ENCODE data around the gene PKN3. TPM values are rescaled to one million over a fixed set of nuclear protein-coding genes. Genes with fewer than 3 reads are reported as not detected.
A peak's percentile ranks its signal among the peaks of the same experiment; 100 is the strongest.

The PKN3 gene
- total RNA-seq, 1 donor from 2014 or later = 4.4 TPM

GRCh38 chr9:128669786-128670185 lies 32.5 kb upstream of the PKN3 start:
- Histone ChIP-seq H3K9me3 (ENCODE audit: low read depth) (no peaks in the 10 kb centered on the region), H3K36me3 (no peaks in the 10 kb centered on the region), H3K4me3 (no peak overlapping the region), H3K4me2 (no peak overlapping the region), H3K27ac (no peak overlapping the region), H3F3A (ENCODE audit: low read depth) (no peaks in the 10 kb centered on the region), H4K20me1 (ENCODE audit: low read depth) (no peaks in the 10 kb centered on the region), H3K9ac (no peak overlapping the region), H2AFZ (replicated peaks) (no peak overlapping the region), H3K4me1 (no peaks in the 10 kb centered on the region), H3K79me2 (ENCODE audit: low read depth) (no peaks in the 10 kb centered on the region), H3K27me3 (no peaks in the 10 kb centered on the region)
- Mint-ChIP-seq H3K36me3 (no peaks in the 10 kb centered on the region), H3K27ac (no peak overlapping the region), H3K4me3 (no peak overlapping the region), H3K4me1 (no peaks in the 10 kb centered on the region), H3K27me3 (ENCODE audit: insufficient read depth, low read depth) (peaks cover 4% of the 10 kb centered on the region), H3K9me3 (no peaks in the 10 kb centered on the region)
- TF ChIP-seq EZH2phosphoT487 (IDR thresholded peaks at IDR 0.05) (no peak), EZH2 (IDR thresholded peaks at IDR 0.05) (no peak), CTCF (IDR thresholded peaks at IDR 0.05) (no peak)
- no peak for DNase-seq (ENCODE audit: low spot score)

- no peak overlapping the region for H3K27ac ChIP-seq
- H4K20me1 ChIP-seq (ENCODE audit: low read depth) = no peaks in the 10 kb centered on the region
- H3K4me3 ChIP-seq = no peak overlapping the region
- no peak for DNase-seq (ENCODE audit: low spot score)
- H3K27me3 Mint-ChIP-seq (ENCODE audit: insufficient read depth, low read depth) = peaks cover 2% of the 10 kb centered on the region
- H3F3A ChIP-seq (ENCODE audit: low read depth) = no peaks in the 10 kb centered on the region
- no peak overlapping the region for H3K27ac Mint-ChIP-seq
- no peaks in the 10 kb centered on the region for H3K4me1 ChIP-seq
- no peaks in the 10 kb centered on the region for H3K9me3 ChIP-seq (ENCODE audit: low read depth)
- no peaks in the 10 kb centered on the region for H3K36me3 ChIP-seq
- no peaks in the 10 kb centered on the region for H3K9me3 Mint-ChIP-seq
- H3K4me2 ChIP-seq = no peak overlapping the region
- H3K4me3 Mint-ChIP-seq = no peak overlapping the region
- no peaks in the 10 kb centered on the region for H3K36me3 Mint-ChIP-seq
- H3K9ac ChIP-seq = no peak overlapping the region
- H3K4me1 Mint-ChIP-seq = no peaks in the 10 kb centered on the region
- H3K79me2 ChIP-seq (ENCODE audit: low read depth) = no peaks in the 10 kb centered on the region
- H2AFZ ChIP-seq (replicated peaks) = no peak overlapping the region
- TF ChIP-seq CTCF (IDR thresholded peaks at IDR 0.05) (no peak), EZH2phosphoT487 (IDR thresholded peaks at IDR 0.05) (no peak), EZH2 (IDR thresholded peaks at IDR 0.05) (no peak)
- no peaks in the 10 kb centered on the region for H3K27me3 ChIP-seq
Observed at GRCh38 chr9:128675382-128675781, 26.9 kb upstream of the PKN3 start.

GRCh38 chr9:128677794-128678193 lies 24.5 kb upstream of the PKN3 start:
- DNase-seq (ENCODE audit: low spot score) = no peak
- no peaks in the 10 kb centered on the region for H3K79me2 ChIP-seq (ENCODE audit: low read depth)
- peak overlapping the region; percentile 22 for H3K4me3 Mint-ChIP-seq
- no peaks in the 10 kb centered on the region for H3K36me3 Mint-ChIP-seq
- no peaks in the 10 kb centered on the region for H3K9me3 ChIP-seq (ENCODE audit: low read depth)
- H3K4me3 ChIP-seq = no peak overlapping the region
- H4K20me1 ChIP-seq (ENCODE audit: low read depth) = no peaks in the 10 kb centered on the region
- no peak overlapping the region for H2AFZ ChIP-seq (replicated peaks)
- H3K36me3 ChIP-seq = no peaks in the 10 kb centered on the region
- TF ChIP-seq EZH2phosphoT487 (IDR thresholded peaks at IDR 0.05) (no peak), CTCF (IDR thresholded peaks at IDR 0.05) (no peak), EZH2 (IDR thresholded peaks at IDR 0.05) (no peak)
- peaks cover 2% of the 10 kb centered on the region for H3K27me3 Mint-ChIP-seq (ENCODE audit: insufficient read depth, low read depth)
- H3K4me1 ChIP-seq = no peaks in the 10 kb centered on the region
- H3K4me2 ChIP-seq = no peak overlapping the region
- H3F3A ChIP-seq (ENCODE audit: low read depth) = peaks cover 2% of the 10 kb centered on the region
- H3K27me3 ChIP-seq = no peaks in the 10 kb centered on the region
- no peak overlapping the region for H3K27ac ChIP-seq
- H3K27ac Mint-ChIP-seq = no peak overlapping the region
- no peaks in the 10 kb centered on the region for H3K9me3 Mint-ChIP-seq
- H3K9ac ChIP-seq = no peak overlapping the region
- peaks cover 2% of the 10 kb centered on the region for H3K4me1 Mint-ChIP-seq

All from neural progenitor cell (in vitro differentiated cells).